ENCODE measurements around the gene ENG. TPM values are rescaled to one million over a fixed set of nuclear protein-coding genes. Genes with fewer than 3 reads are reported as not detected.
A peak's percentile ranks its signal among the peaks of the same experiment; 100 is the strongest.

The ENG gene
- total and polyA plus RNA-seq, 2 experiments from 2014 or later: 1.4 to 2.6 TPM

GRCh38 chr9:127833555-127833954 is 20.9 kb downstream of the ENG start:
- Histone ChIP-seq H3K4me1 (ENCODE audit: insufficient read depth) (peaks cover 7% of the 10 kb centered on the region), H3K4me2 (no peak overlapping the region), H3K27me3 (ENCODE audit: insufficient read depth) (no peaks in the 10 kb centered on the region), H3F3A (replicated peaks; ENCODE audit: low read depth) (peaks cover 8% of the 10 kb centered on the region), H4K20me1 (replicated peaks; ENCODE audit: insufficient read depth) (no peaks in the 10 kb centered on the region), H3K4me3 (no peak overlapping the region), H3K36me3 (ENCODE audit: insufficient read depth) (no peaks in the 10 kb centered on the region; the same call in 1 of the 2 replicates), H3K79me2 (replicated peaks; ENCODE audit: insufficient read depth) (no peaks in the 10 kb centered on the region), H3K27ac (ENCODE audit: low read depth) (no peak overlapping the region), H2AFZ (peak overlapping the region; percentile 34; the same call in 1 of the 2 replicates), H3K9me2 (ENCODE audit: insufficient read depth) (no peaks in the 10 kb centered on the region)
- no peaks in the 10 kb centered on the region for H3K36me3 Mint-ChIP-seq (ENCODE audit: low read depth)
- no peak for ATAC-seq
- peaks cover 4% of the 10 kb centered on the region for H3K27me3 Mint-ChIP-seq (ENCODE audit: insufficient read depth, low read depth, poor library complexity)
- DNase-seq (ENCODE audit: low spot score): no peak
- peaks cover 15% of the 10 kb centered on the region for H3K4me1 Mint-ChIP-seq
- no peak for TF ChIP-seq CTCF (conservative IDR thresholded peaks at IDR 0.05; ENCODE audit: low read depth in 2 of 2)
- TF ChIP-seq ZNF114 (CRISPR knock-in tag; IDR thresholded peaks at IDR 0.05): no peak
- no peak for TF ChIP-seq NANOG (IDR thresholded peaks at IDR 0.05; ENCODE audit: borderline replicate concordance)
- TF ChIP-seq CREB1 (CRISPR knock-in tag; IDR thresholded peaks at IDR 0.05; ENCODE audit: low read depth): no peak
- H3K4me3 Mint-ChIP-seq: no peak overlapping the region
- H3K9me3 Mint-ChIP-seq: no peaks in the 10 kb centered on the region; the same call in 2 of the 3 replicates
- H3K27ac Mint-ChIP-seq: no peak overlapping the region

GRCh38 chr9:127832248-127832647 is 22.2 kb downstream of the ENG start:
- Histone ChIP-seq H3K4me3 (no peak overlapping the region), H3K4me2 (no peak overlapping the region), H3K9me2 (ENCODE audit: insufficient read depth) (no peaks in the 10 kb centered on the region), H3K79me2 (replicated peaks; ENCODE audit: insufficient read depth) (no peaks in the 10 kb centered on the region), H3K27me3 (ENCODE audit: insufficient read depth) (peaks cover 2% of the 10 kb centered on the region; the same call in 1 of the 2 replicates), H3K36me3 (ENCODE audit: insufficient read depth) (no peaks in the 10 kb centered on the region; the same call in 1 of the 2 replicates), H3K27ac (ENCODE audit: low read depth) (no peak overlapping the region), H4K20me1 (replicated peaks; ENCODE audit: insufficient read depth) (no peaks in the 10 kb centered on the region), H3K4me1 (ENCODE audit: insufficient read depth) (peaks cover 8% of the 10 kb centered on the region), H3F3A (replicated peaks; ENCODE audit: low read depth) (peaks cover 8% of the 10 kb centered on the region), H2AFZ (no peak overlapping the region)
- no peak overlapping the region for H3K27ac Mint-ChIP-seq
- peaks cover 18% of the 10 kb centered on the region for H3K4me1 Mint-ChIP-seq
- ATAC-seq (no peak), DNase-seq (ENCODE audit: low spot score) (no peak)
- peaks cover 9% of the 10 kb centered on the region for H3K27me3 Mint-ChIP-seq (ENCODE audit: insufficient read depth, low read depth, poor library complexity)
- no peaks in the 10 kb centered on the region; the same call in 2 of the 3 replicates for H3K9me3 Mint-ChIP-seq
- H3K36me3 Mint-ChIP-seq (ENCODE audit: low read depth): no peaks in the 10 kb centered on the region
- no peak overlapping the region for H3K4me3 Mint-ChIP-seq
- TF ChIP-seq ZNF462 (CRISPR knock-in tag; IDR thresholded peaks at IDR 0.05): no peak
- TF ChIP-seq CTCF (conservative IDR thresholded peaks at IDR 0.05; ENCODE audit: low read depth in 2 of 2): no peak
- no peak for TF ChIP-seq STAT1 (IDR thresholded peaks at IDR 0.05; ENCODE audit: unreplicated experiment)
- TF ChIP-seq POLR2AphosphoS5 (IDR thresholded peaks at IDR 0.05; ENCODE audit: low read depth): no peak
- TF ChIP-seq REST (IDR thresholded peaks at IDR 0.05; ENCODE audit: unreplicated experiment): no peak

Data from GM23338 (cell line).